HPDE6-E6E7 (cell line): ENCODE results near the gene KIF5A.
"Not testable (repeated sequence)": the region's sequence is repeated elsewhere in the genome, so short reads cannot be mapped to it uniquely, and the experiment has no call there.

ENCODE experiments used
- DNase-seq: peaks from one replicate; pipeline ENCODE4 v3.0.0; 2011; ENCODE audit warnings: missing footprints; ENCODE audit errors: extremely low spot score

Gene KIF5A

DNA sequence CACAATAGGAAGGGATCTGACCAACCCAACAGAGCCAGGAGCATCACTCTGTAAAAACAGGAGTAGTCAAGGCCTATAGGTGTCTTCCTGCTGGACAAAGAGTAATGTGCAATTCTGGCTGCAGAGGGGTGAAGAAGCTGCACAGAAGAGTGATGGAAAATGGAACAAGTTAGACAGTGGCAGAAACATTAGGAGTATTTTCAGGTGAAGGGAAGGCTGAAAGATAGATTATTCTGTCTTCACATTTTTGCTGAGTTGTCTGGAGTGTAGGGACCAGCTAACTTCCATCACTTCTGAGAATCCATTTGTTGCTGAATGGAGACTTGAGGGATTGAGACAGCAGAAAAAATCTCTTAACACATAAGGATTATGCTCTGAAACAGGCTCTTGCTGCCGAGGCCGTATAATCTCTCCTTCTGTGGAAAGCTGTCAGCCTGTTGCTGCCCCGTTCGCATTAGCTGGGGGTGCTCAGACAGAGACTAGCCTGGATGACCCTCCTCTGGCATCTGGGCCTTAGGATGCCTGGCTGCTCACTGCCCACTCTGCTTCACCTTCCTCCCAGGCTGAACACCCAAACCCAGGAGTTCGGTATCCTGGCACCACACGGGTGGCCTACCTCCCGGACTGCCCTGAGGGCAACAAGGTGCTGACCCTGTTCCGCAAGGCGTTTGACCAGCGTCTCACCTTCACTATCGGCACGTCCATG, 58.3 kb downstream of the KIF5A start:
- DNase-seq: no peak

DNA sequence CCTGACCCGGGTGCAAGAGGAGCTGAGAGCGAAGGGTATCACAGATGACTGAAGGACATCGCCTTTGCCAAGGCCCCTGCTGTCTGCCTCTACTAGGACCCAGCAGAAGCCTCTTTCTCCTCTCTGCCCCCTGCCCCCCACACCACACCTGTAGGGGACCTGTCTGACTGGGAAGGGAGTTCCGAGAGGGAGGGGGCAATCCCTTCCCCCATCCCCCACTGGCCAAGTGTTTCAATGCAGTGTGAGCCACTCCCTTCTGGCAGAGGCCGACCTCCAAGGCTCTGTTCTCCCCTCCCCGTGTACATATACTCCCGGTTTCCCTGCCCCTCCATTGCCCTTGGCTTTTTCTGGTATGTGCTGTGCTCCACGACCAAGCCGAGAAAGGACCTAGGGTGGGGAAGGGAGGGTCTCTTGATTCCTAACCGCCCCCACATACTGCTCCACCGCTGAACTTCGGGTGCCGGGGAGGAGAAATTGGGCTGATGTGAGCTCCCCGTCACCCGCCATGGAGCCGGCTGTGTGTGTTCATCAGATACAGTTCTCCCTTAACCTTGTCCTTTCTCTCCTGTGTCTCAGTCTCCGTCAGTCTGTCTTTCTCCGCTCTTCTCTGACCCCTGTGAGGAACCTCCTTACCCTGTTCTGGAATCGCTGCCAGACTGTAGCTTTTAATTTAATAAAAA, 59.4 kb downstream of the KIF5A start:
- no peak for DNase-seq

DNA sequence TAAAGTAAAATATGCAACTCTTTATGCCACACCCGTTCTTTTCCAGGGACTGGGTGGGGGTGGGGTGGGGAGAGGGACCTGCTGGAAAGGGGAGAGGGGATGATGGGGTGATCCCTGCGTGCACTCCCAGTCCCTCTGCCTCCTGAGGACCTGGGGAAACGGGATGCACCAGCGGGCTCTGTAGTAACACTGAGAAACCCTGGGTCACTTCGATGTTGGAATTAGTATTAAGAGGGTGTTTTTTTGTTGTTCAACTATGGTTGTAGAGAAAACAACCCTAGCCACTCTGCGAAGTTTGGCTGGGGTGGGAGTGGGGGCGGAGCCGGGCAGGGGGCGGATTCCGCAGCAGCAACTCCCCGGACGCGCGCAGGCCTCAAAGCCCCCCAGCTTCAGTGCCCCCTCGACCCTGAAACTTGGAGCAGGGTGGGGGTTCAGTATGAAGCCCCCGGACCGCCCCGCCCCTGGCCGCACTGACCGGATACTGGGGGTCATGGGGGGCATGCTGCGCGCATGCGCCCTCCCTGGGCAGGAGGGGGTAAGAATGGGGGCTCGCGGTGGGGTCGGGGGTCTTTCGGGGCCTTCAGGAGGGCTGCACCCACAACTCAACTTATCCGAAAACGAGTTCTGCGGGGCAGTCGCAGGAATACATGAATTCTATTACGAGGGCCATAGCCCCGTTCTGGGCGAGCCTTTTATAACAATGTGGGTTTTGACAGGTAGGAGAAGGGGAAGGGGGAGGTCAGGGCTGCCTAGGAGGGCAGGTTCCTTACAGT, 60.1 kb downstream of the KIF5A start:
- DNase-seq: no peak

DNA sequence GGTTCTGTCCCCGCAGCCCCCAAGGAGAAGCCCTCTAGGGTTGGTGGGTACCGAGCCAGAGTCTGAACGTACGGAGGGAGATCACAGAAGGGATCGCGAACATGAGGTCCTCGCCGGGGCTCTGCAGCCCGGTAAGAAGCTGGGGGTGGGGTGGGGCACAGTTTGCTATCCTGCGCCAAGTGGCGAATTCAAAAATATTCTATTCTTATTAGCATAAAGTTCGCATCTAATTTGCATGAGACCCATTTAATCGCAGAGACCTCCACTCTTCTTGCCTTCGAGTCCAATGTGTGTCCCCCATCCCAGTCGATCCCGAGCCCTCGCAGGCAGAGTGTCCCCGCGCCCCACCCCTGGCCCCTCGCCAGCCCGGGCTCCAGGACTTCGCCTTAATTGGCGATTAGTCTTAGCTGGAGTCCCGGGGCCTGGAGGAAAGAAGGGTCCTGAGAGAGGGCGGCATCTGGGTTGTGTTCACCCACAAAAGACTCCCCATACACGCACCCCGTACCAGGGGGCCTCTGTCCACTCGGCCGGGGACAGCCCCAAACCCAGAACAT, 60.8 kb downstream of the KIF5A start:
- DNase-seq: no peak

DNA sequence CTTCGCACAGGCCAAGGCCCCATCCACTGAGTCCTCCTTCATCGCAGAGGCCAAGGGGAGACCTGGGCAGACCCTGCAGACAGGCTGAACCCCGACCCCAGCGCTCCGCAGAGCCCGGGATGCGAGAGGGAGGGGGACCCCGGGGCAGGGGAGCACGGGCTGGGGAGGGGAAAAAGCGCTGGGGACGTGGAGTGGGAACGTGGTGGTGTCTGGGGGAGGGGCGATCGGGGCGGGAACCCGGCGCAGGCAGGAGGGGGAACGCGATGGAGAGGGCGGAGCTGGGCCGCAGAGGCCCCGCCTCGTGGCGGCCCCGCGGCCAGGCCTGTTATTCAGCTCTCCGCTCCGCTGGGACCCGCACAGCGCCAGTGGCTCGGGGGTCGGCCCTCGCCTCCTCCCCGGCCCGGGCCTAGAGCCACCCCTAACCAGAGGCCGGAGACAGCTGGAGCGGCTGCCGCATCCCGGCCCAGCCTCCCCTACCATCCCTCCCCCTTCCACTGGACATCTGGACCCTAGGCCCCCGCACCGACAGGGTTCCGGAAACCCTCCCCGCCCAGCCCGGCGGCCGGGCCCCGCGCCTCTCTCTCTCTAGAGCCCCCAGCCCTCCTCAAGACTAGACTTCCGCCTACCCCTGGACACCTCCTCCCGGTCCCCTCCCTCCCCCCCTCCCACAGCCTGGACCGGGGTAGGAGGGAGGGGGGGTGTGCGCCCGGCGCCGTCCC, 61.4 kb downstream of the KIF5A start, which contains the start of gene ARHGEF25:
TSS of gene ARHGEF25 (plus strand) at position 328 of the 719 bp plus-strand sequence. CDS start 460 bp downstream, outside the sequence.
- no peak for DNase-seq

DNA sequence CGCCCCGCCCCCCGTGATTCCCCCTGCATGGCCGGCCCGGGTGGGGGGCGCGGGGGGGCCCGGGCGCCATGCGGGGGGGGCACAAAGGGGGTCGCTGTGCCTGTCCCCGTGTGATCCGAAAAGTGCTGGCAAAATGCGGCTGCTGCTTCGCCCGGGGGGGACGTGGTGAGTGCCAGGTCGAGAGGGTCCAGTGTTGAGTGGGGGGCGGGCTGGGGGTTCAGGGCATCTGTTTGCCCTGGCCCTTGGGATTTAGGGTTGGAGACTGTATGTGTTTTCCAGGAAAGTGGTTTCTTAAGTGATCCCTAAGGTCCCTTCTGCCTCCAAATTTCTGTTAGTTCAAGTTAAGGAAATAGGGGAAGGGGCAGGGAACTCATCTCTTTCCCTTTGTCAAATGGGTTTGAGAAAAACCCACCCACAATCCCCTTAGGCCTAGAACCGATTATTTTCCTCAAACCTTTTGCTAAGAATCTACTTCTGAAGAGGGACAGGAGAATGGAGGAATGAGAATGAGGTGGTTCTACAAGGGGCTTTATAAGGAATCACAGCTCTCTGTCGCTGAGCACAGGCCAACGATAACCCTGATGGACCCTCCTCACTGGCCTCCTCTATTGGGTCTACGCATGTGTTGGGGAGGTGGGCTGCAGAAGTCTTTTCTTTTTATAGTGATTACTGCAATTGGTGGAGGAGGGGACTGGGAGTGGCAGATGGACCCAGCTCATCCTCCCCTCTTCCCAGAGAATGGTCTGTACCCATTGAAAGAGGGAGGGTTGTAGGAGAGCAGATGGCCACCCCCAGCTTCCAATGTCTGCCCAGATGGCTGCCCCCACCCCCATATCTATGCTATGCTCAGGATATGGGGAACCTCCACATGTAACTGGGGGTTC, 62.2 kb downstream of the KIF5A start:
- no peak for DNase-seq

DNA sequence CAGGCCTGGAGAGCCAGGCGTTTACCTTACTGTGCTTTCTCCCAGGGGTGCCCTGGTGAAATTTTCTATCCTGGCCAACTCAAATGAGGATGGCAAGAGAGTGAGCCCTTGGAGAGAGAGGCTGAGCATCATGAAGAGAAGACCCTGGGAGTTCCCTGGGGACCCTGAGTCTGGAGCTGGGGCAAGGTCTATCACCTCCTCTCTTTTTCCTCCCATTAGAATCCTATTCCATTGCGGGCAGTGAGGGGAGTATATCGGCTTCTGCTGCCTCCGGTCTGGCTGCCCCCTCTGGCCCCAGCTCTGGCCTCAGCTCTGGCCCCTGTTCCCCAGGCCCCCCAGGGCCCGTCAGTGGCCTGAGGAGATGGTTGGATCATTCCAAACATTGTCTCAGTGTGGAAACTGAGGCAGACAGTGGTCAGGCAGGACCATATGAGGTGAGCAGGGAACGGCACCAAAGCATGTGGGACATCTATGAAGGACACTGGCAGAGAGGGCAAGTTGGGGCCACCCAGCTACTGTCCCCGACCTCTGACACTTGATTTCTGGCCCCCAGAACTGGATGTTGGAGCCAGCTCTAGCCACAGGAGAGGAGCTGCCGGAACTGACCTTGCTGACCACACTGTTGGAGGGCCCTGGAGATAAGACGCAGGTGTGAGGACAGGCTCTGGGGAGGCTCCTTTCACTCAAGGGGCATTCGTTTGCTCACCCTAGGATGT, 63.0 kb downstream of the KIF5A start:
- DNase-seq: no peak

DNA sequence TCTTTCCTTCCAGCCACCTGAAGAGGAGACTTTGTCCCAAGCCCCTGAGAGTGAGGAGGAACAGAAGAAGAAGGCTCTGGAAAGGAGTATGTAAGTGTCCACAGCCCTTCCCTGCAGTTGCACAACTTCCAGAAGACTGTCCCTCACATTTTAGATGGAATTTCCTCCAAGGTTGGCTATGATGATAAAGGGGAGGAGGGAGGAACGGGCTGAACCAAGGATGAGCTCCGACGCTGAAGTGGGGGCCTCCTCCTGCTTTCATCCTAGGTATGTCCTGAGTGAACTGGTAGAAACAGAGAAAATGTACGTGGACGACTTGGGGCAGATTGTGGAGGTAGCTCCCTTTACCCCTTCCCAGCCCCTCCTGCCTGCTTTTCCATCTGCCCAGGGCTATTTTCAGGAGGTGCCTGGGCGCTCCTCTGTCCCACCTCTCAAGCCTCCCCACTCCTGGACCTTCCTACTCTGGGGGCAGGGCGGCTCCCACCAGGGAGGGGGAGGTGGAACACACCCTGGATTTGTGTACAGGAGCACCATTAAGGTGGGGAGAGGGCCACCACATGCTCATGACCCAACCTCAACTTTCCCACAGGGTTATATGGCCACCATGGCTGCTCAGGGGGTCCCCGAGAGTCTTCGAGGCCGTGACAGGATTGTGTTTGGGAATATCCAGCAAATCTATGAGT, 63.7 kb downstream of the KIF5A start:
- no peak for DNase-seq

DNA sequence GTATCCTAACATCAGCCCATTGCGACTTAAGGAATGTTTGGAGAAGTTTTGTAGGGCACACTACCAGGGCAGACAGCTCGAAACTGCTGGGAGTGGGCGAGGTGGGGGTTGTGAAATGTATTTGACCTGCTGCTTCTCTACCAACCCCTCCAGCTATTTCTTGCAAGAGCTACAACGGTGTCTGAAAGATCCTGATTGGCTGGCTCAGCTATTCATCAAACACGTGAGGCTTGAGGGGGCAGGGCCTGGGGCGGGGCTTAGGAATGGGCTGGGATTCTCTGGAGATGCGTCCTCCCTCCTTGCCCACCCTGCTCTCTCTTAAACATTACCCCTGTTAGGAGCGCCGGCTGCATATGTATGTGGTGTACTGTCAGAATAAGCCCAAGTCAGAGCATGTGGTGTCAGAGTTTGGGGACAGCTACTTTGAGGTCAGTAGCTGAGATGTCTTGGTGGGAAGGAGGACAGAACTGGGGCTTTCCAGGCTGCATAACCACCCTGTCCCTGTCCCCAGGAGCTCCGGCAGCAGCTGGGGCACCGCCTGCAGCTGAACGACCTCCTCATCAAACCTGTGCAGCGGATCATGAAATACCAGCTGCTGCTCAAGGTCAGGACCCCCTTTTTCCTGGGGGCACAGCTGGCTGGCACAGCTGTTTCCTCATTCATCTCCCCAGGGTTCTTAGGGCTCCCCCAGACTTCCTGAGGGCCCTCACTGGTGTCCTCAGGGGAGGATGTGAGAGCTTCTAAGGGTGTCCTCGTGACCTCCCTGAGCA, 64.5 kb downstream of the KIF5A start:
- DNase-seq: no peak

DNA sequence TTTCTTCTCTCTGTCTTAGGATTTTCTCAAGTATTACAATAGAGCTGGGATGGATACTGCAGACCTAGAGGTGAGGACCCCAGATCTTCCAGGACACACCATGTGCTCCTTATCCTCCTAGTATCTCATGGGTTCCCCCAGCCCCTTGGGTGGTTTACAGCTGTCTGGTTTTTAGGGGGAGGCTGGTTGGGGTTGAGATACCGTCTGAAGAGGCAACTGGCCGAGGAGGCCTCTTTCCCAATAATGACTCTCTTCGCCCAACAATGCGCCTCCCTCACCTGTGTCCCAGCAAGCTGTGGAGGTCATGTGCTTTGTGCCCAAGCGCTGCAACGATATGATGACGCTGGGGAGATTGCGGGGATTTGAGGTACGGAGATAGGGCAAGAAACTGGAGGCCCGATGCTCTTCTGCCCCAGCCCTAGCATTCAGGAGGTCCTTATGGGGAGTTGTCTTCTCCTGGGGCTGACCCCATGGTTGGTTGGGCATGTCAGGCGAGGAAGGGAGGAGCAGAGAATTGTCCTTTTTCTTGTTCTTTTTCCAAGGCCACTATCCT, 65.2 kb downstream of the KIF5A start:
- DNase-seq: no peak

DNA sequence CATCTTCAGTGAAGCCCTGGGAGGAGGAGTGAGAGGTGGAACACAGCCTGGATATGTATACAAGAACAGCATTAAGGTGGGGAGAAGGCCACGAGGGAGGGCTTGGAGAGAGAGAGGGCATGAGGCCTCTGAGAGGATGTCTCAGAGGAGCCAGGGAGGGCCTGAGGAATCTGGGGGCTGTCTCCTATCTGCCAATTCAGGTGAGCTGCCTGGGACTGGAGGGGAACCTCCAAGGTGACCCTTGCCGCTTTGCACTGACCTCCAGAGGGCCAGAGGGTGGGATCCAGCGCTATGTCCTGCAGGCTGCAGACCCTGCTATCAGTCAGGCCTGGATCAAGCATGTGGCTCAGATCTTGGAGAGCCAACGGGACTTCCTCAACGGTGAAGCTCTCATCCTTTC, 65.8 kb downstream of the KIF5A start:
- DNase-seq: no peak

DNA sequence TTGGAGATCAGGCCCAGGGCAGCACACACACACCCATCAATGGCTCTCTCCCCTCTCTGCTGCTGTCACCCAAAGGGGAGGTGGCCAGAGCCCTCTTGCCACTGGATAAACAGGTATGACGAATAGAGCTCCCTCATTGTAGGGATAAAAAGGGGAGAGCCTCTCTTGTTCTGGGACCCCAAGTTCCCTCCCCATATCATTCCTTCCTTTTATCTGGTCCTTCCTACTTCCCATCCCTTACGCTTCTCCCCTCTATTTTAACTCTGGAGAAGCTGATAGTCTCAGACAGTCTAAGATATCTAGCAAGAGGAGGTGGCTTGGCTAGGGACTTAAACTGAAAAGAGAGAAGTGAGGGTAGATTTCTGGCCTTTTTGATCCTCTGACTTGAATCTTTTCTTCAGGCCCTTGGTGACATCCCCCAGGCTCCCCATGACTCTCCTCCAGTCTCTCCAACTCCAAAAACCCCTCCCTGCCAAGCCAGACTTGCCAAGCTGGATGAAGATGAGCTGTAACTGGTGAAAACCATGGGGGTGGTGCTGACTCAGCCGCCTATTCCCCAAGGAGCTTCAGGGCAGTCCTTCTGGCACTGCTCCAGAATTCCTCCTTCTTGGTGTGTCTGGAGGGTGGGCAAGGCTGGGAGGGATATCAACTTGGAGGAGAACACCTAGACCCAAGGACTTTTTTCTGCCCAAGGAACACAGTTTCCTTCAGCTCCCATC, 66.7 kb downstream of the KIF5A start:
- no peak for DNase-seq

DNA sequence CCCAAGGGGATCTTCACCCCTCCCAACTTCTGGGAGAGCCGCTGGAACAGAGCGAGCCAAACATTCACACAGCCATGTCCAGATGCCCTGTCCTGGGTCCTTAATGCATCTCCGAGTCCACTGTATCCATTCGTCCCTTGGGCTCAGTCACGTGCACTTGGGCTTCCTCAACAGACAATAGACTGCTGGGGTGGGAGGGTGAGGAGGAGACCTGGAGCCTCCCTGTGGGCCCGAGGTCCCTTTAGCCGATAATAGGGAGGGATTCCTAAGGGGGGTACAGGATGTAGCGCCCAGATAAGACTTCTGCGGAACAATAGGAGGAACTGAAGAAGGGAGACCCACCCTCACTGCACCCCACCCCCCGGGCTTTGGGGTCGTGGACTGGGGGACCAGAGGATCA, 68.1 kb downstream of the KIF5A start:
- no peak for DNase-seq

DNA sequence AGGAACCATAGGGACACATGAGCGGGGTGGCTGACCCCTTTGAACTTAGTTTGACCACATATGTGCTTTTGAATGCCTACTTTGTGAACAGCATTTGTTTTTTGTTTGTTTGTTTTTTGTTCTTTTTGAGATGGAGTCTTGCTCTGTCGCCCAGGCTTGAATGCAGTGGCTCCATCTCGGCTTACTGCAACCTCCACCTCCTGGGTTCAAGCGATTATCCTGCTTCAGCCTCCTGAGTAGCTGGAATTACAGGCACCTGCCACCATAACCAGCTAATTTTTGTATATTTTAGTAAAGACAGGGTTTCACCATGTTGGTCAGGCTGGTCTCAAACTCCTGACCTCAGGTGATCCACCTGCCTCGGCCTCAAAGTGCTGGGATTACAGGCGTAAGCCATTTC, 68.6 kb downstream of the KIF5A start:
- DNase-seq: not testable (repeated sequence)

DNA sequence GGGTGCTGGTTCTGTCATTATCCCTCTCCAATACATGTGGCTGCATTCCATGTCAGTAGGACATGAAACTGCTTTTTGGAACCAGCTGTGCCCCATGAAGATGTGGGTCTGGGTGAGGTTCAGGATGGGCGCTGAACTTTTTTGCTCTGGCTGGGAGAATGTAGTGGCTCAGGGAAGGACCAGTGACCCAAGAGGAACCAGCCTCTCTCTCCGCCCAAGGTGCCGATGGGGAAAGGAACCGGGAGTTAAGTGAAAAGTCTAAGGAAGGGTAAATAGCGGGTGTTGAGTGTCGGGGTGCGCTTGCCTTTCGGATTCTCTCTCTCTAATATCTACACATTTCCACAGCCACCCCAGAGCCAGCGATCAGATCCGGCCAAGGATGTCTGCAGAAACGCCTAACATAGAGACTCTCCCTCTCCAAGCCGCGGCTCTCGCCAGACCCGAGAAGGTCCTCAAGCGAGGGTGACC, 69.2 kb downstream of the KIF5A start:
- DNase-seq: no peak

DNA sequence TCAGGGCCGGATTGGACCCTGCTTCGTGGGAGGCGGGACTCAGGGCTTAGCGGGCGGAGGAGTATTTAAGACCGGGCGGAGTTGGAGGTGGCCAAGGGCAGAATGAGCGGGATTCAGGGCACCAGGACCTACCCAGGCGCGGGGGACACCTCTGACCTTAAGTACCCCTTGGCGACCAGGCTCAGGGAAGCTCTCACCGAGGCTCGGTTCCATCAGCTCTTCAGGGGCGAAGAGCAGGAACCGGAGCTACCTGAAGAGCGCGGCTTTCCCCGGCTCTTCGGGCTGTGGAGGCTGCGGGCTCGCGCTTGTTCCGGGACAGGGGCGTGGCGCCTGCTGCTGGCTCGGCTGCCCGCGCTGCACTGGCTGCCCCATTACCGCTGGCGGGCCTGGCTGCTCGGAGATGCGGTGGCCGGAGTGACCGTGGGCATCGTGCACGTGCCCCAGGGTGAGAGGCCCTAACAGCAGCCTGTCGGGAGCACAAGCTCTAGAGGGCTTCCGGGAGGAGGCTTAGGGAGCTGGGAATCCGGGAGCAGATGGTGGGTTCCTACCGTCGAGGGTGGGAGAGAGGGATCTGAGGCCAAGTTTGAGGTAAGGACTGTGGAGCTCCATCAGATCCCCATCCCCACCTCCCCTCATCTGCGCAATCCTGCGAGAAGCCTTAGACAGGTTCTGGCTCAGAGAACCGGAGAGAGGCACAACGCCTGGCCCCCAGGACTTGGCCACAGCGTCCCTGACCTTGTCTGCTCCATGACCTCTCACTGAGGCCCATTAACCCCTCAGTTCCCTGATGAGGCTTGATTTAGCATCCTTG, 69.8 kb downstream of the KIF5A start:
- DNase-seq: no peak
